Stimulated activated CD4-positive, alpha-beta T cell treated with anti-CD3 and anti-CD28 coated beads, Interleukin-15, amount 100 ng/mL, for 1 hour (primary cell): ENCODE results near the gene RTEL1.
A peak's percentile ranks its signal among the peaks of the same experiment; 100 is the strongest.
"Not testable (repeated sequence)": the region's sequence is repeated elsewhere in the genome, so short reads cannot be mapped to it uniquely, and the experiment has no call there.

Source experiments
- DNase-seq, 2 donors: peaks; one replicate each; pipeline ENCODE4 v3.0.0-alpha.2; 2020; ENCODE audit warnings: low read depth in 1 of 2, low spot score in 1 of 2

The RTEL1 gene

GRCh38 chr20:63712191-63712590 lies 54.1 kb downstream of the RTEL1 start:
- no peak for DNase-seq

GRCh38 chr20:63714858-63715257 lies 56.7 kb downstream of the RTEL1 start:
- no peak for DNase-seq

- DNase-seq: no peak
These were observed 60.9 kb downstream of the RTEL1 start for GRCh38 chr20:63718996-63719395.

GRCh38 chr20:63722967-63723622 lies 65.0 kb downstream of the RTEL1 start:
- not testable (repeated sequence) for DNase-seq

GRCh38 chr20:63730189-63730733 lies 72.1 kb downstream of the RTEL1 start:
- DNase-seq: not testable (repeated sequence)

- DNase-seq: no peak
These were observed 73.3 kb downstream of the RTEL1 start for GRCh38 chr20:63731410-63731809.

GRCh38 chr20:63732118-63733095 lies 74.3 kb downstream of the RTEL1 start:
- DNase-seq: no peak

- no peak for DNase-seq
These were observed 75.0 kb downstream of the RTEL1 start for GRCh38 chr20:63733117-63733516.

GRCh38 chr20:63733579-63734081 lies 75.5 kb downstream of the RTEL1 start:
- DNase-seq: no peak

- no peak for DNase-seq
These were observed 76.2 kb downstream of the RTEL1 start for GRCh38 chr20:63734111-63734945.

GRCh38 chr20:63734946-63735858 lies 77.1 kb downstream of the RTEL1 start:
- DNase-seq: no peak

GRCh38 chr20:63735859-63736718 lies 78.0 kb downstream of the RTEL1 start, which contains the start of gene LIME1:
Gene LIME1, plus strand, starts transcription at chr20:63736664. Its CDS starts 886 bp downstream, at chr20:63737550.
- peak in 1 of 2 donors; percentile 53 for DNase-seq

- no peak for DNase-seq
These were observed 79.0 kb downstream of the RTEL1 start for GRCh38 chr20:63736893-63737694.

GRCh38 chr20:63737695-63737944 lies 79.5 kb downstream of the RTEL1 start:
- DNase-seq: no peak

GRCh38 chr20:63737945-63738686 lies 80.0 kb downstream of the RTEL1 start:
- DNase-seq: no peak

GRCh38 chr20:63738687-63739129 lies 80.6 kb downstream of the RTEL1 start:
- DNase-seq: no peak
